GM10248 (cell line): ENCODE data around the gene C1QL4.
"Not testable (repeated sequence)": the region's sequence is repeated elsewhere in the genome, so short reads cannot be mapped to it uniquely, and the experiment has no call there.

Experiments
- CTCF ChIA-PET: fragments of 300-600 bp; sonication (Branson Sonifier 250); formaldehyde crosslinking; extraction: SDS; loops from one replicate; lab custom pipeline; 2021; ENCODE audit warnings: antibody characterized with exemption; lab: Yijun Ruan, JAX
- POLR2A ChIA-PET: fragments of 350-650 bp; sonication (Branson Sonifier 250); formaldehyde crosslinking; extraction: SDS; loops from one replicate; lab custom pipeline; 2020; ENCODE audit warnings: antibody characterized with exemption; lab: Yijun Ruan, JAX
- DNase-seq: peaks from one replicate; pipeline ENCODE4 v3.0.0; 2012; ENCODE audit errors: extremely low spot score
- TF ChIP-seq, protein P1 (sequence below): IDR thresholded peaks from 2 replicates; pipeline ENCODE4 v1.5.1; 2012; ENCODE audit warnings: mild to moderate bottlenecking, low read depth; ENCODE audit errors: extremely low read depth, missing control alignments, control extremely low read depth

Gene C1QL4

DNA sequence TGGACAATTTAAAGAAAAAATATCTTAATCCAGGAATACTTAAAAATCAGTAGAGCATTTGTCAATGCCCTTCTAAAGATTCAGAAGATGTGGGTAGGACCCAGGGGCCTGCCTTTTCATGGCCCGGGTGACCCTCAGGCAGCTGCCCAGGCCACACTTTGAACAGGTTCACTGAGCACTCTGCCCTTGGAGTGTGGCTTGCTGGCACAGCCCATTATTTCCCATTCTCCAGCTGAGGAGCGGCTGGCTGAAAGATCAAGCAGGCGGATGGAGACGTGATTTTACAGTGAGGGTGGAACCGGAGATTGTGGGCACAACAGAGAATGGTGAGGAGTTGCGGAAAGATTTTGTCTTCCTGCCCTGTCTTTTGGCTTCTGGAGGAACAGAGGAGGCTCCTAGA is 49.1 kb downstream of the C1QL4 start:
- no peak for DNase-seq
- POLR2A ChIA-PET: interaction anchor here (0.6 kb wide), 1 partner anchor 216 kb away, joined by 11 read pairs; no protein-coding TSS in a partner anchor
- CTCF ChIA-PET: interaction anchor here (0.8 to 15.7 kb wide), 21 partner anchors 8 to 360 kb away, joined by 3 to 239 read pairs (median 7); partner anchors contain the start of genes C1QL4, DNAJC22, SPATS2 and TUBA1C
- TF ChIP-seq, protein P1, sequence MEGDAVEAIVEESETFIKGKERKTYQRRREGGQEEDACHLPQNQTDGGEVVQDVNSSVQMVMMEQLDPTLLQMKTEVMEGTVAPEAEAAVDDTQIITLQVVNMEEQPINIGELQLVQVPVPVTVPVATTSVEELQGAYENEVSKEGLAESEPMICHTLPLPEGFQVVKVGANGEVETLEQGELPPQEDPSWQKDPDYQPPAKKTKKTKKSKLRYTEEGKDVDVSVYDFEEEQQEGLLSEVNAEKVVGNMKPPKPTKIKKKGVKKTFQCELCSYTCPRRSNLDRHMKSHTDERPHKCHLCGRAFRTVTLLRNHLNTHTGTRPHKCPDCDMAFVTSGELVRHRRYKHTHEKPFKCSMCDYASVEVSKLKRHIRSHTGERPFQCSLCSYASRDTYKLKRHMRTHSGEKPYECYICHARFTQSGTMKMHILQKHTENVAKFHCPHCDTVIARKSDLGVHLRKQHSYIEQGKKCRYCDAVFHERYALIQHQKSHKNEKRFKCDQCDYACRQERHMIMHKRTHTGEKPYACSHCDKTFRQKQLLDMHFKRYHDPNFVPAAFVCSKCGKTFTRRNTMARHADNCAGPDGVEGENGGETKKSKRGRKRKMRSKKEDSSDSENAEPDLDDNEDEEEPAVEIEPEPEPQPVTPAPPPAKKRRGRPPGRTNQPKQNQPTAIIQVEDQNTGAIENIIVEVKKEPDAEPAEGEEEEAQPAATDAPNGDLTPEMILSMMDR: no peak

DNA sequence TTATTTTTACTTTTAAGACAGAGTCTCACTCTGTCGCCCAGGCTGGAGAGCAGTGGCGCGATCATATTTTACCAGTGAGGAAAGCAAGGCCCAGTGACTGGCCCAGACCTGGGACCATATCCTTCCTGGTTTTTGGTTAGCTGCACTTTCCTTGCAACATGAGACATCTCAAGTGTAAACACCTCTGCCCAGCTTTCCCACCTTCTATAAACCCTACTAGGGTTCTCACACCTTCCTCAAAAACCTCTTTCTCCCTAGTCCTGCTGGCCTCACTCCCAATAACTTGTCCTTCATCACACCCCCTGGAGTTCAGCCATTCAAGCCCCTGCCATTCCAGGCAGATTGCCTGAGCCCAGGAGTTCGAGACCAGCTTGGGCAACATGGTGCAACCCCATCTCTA is 52.3 kb downstream of the C1QL4 start:
- ChIA-PET POLR2A (no interaction called here), CTCF (interaction anchor here (1.0 to 13.3 kb wide), 4 partner anchors 12 to 74 kb away, joined by 5 to 239 read pairs (median 10); partner anchors contain the start of gene DNAJC22)
- TF ChIP-seq, protein P1: no peak
- DNase-seq: no peak

DNA sequence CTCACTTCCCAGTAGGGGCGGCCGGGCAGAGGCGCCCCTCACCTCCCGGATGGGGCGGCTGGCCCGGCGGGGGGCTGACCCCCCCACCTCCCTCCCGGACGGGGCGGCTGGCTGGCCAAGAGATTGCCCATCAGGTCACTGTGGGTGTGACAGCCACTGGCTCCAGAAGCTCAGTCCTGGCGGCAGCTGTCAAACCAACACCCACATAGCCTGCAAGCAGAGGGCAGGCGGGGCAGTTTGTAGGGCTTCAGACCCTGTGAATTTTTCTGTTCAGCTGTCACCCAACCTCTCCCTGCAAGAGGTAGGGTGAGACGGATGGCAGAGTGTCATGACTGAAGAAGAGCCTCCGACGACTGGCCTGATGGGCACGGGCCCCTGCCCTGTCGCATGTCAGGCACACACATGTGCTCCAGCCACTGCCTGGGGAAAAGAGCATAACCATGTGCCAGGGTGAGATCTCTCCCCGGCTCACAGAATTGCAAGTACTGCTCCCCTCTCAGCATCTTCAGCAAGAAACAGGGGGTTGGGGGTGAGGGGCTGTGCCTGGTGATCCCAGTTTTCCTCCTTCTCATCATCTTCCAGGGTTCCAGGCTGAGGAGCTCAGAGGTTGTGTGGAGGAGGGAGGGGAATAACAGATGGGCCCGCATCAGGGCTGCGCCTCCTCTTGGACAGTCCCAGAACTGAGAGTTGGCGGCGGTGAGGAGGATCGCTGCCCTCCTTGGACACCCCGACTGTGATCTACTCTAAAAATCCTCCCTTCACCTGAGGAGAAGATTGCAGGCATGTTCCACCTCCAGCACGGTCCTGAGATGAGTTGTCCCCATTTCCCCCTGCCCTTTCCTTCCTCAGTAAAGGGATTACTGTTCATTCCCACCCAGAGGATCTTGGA is 53.2 kb downstream of the C1QL4 start:
- DNase-seq: no peak
- TF ChIP-seq, protein P1: no peak
- POLR2A ChIA-PET: no interaction called here
- CTCF ChIA-PET: interaction anchor here (0.7 to 2.0 kb wide), 3 partner anchors 13 to 75 kb away, joined by 3 to 10 read pairs (median 10); no protein-coding TSS in a partner anchor

DNA sequence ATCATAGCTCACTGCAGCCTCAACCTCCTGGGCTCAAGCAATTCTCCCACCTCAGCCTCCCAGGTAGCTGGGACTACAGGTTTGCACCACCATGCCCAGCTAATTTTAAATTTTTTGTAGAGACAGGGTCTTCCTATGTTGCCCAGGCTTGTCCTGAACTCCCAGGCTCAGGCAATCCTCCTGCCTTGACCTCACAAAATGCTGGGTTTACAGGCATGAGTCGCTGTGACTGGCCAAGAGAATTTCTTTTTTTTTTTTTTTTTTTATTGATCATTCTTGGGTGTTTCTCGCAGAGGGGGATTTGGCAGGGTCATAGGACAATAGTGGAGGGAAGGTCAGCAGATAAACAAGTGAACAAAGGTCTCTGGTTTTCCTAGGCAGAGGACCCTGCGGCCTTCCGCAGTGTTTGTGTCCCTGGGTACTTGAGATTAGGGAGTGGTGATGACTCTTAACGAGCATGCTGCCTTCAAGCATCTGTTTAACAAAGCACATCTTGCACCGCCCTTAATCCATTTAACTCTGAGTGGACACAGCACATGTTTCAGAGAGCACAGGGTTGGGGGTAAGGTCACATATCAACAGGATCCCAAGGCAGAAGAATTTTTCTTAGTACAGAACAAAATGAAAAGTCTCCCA is 54.1 kb downstream of the C1QL4 start:
- CTCF ChIA-PET: interaction anchor here (1.0 to 1.7 kb wide), 2 partner anchors 12 to 231 kb away, joined by 4 to 7 read pairs; partner anchors contain the start of gene PRPH
- POLR2A ChIA-PET, DNase-seq: not testable (repeated sequence)
